ENCODE measurements around the gene CARD9. TPM values are rescaled to one million over a fixed set of nuclear protein-coding genes. Genes with fewer than 3 reads are reported as not detected.
A peak's percentile ranks its signal among the peaks of the same experiment; 100 is the strongest.

Gene CARD9
- total and polyA plus RNA-seq, 2 of the 8 experiments (the other 6 are each of a cell fraction or from before 2014, with no cell fraction given): 0.15 to 1.1 TPM

DNA sequence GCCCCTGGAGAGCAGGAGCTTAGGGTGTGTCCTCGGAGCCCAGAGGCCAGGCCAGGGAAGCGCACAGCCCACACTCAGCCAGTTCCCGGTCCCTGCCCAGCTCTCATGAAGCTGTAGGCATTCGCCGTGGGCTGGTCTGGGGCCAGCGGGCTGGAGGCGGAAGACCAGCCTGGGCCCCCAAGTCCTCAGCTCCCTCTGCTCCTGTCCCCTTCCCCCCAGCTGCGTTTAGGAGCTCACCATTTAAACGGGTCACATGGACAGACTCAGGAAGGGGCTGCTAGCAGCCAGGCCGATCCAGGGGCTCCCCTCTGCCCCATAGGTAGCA is 27.4 kb downstream of the CARD9 start:
- Histone ChIP-seq H2BK120ac (replicated peaks; ENCODE audit: low read depth, low read length) (no peak overlapping the region), H3K79me2 (ENCODE audit: control insufficient read depth in 1 of 2, insufficient read depth in 2 of 2, low read length in 2 of 2) (no peaks in the 10 kb centered on the region), H3K9ac (replicated peaks in 1 of 4; ENCODE audit: extremely low read depth in 1 of 4, low read depth in 3 of 4, low read length in 3 of 4) (no peak overlapping the region; a peak in 1 of 7 replicates), H3K23ac (ENCODE audit: insufficient read length) (no peak overlapping the region), H4K91ac (replicated peaks; ENCODE audit: insufficient read length, low read length) (no peak overlapping the region), H3K18ac (ENCODE audit: extremely low read depth, low read length) (peak overlapping the region; percentile 60), H3K4ac (replicated peaks; ENCODE audit: insufficient read length, low read depth, low read length) (no peak overlapping the region), H3K9me3 (ENCODE audit: insufficient read depth in 2 of 2, low read depth in 1 of 2, low read length in 1 of 2) (no peaks in the 10 kb centered on the region), H2BK20ac (ENCODE audit: low read length) (no peak overlapping the region), H2BK5ac (ENCODE audit: low read depth, low read length) (no peak overlapping the region), H2AFZ (ENCODE audit: low read length) (no peak overlapping the region), H3K56ac (replicated peaks; ENCODE audit: insufficient read length, low read depth, low read length) (no peak overlapping the region), H3K4me3 (ENCODE audit: extremely low read depth in 1 of 4, insufficient read depth in 2 of 4, low read depth in 3 of 4, low read length in 4 of 4) (no peak overlapping the region), H3K27ac (ENCODE audit: low read depth, low read length) (peak overlapping the region; percentile 7; the same call in 1 of the 2 replicates), H3K14ac (ENCODE audit: insufficient read length) (no peak overlapping the region), H2BK12ac (ENCODE audit: low read depth, low read length) (no peak overlapping the region), H3K4me2 (ENCODE audit: insufficient read depth in 1 of 2, low read depth in 2 of 2, low read length in 2 of 2) (no peak overlapping the region), H4K5ac (ENCODE audit: insufficient read length, low read depth, low read length) (no peak overlapping the region), H3K36me3 (ENCODE audit: control insufficient read depth in 2 of 4, insufficient read depth in 4 of 4, low read length in 3 of 4) (no peaks in the 10 kb centered on the region), H3K4me1 (replicated peaks in 1 of 4; ENCODE audit: control insufficient read depth in 3 of 4, insufficient read depth in 4 of 4, low read length in 3 of 4) (peaks cover 0 to 19% (median 10%) of the 10 kb centered on the region in 4 experiments; a peak in 6 of 7 replicates), H3K79me1 (ENCODE audit: low read depth, low read length) (no peaks in the 10 kb centered on the region), H3K23me2 (ENCODE audit: low read depth, low read length) (peaks cover 2% of the 10 kb centered on the region; the same call in 1 of the 2 replicates), H3K27me3 (replicated peaks in 1 of 4; ENCODE audit: control insufficient read depth in 3 of 4, extremely low read depth in 1 of 4, insufficient read depth in 3 of 4, low read length in 3 of 4) (no peaks in the 10 kb centered on the region), H4K20me1 (replicated peaks in 1 of 2; ENCODE audit: control insufficient read depth in 1 of 2, insufficient read depth in 2 of 2, low read length in 2 of 2) (no peaks in the 10 kb centered on the region), H2BK15ac (ENCODE audit: low read length) (0 out of 2 replicates have a peak overlapping the region, but pooled peaks have one; percentile 8), H4K8ac (ENCODE audit: extremely low read depth, insufficient read depth, low read length) (no peak overlapping the region), H2AK5ac (ENCODE audit: low read depth, low read length) (no peak overlapping the region)
- CTCF ChIA-PET (ENCODE audit: partially characterized antibody): interaction anchor here (0.6 to 7.9 kb wide), 18 partner anchors 8 to 761 kb away, joined by 3 to 80 read pairs (median 3); partner anchors contain the start of gene DNLZ
- POLR2A ChIA-PET (ENCODE audit: partially characterized antibody): interaction anchor here (1.0 to 8.0 kb wide), 5 partner anchors 15 to 64 kb away, joined by 3 to 137 read pairs (median 4); partner anchors contain the start of gene DNLZ
- FAIRE-seq: no peak
- DNase-seq (ENCODE audit: low read depth in 1 of 2, low spot score in 2 of 2): no peak
- TF ChIP-seq RBBP5 (IDR thresholded peaks at IDR 0.05; ENCODE audit: borderline replicate concordance, low read depth, low read length) (no peak), GTF2F1 (IDR thresholded peaks at IDR 0.05; ENCODE audit: borderline replicate concordance, low read depth, low read length) (no peak), YY1 (IDR thresholded peaks at IDR 0.05; ENCODE audit: low read depth, low read length) (no peak), CREB1 (IDR thresholded peaks at IDR 0.05) (no peak), EZH2 (IDR thresholded peaks at IDR 0.05; ENCODE audit: low read depth, low read length, severe bottlenecking) (no peak), TCF12 (IDR thresholded peaks at IDR 0.05; ENCODE audit: low read depth, low read length) (no peak), USF2 (IDR thresholded peaks at IDR 0.05; ENCODE audit: low read length) (no peak), BRCA1 (IDR thresholded peaks at IDR 0.05; ENCODE audit: low read depth, low read length) (no peak), CHD2 (IDR thresholded peaks at IDR 0.05; ENCODE audit: low read length) (no peak)
- 83% methylated on average over 10 of the region's 10 CpGs; no CpG with 5 or more reads in 1 of the 2 experiments for WGBS, 2 experiments (ENCODE audit: extremely low coverage in 1 of 2, insufficient coverage in 1 of 2, insufficient read length in 1 of 2, insufficient replicate concordance in 2 of 2, low coverage in 1 of 2, low lambda C conversion rate in 2 of 2, missing lambda C conversion rate in 1 of 2)
